ENCODE data around the gene SMOC1.

The SMOC1 gene

GRCh38 chr14:69880893-69881292, 1.7 kb downstream of the SMOC1 start:
- Histone ChIP-seq H3K9ac (ENCODE audit: low read depth, low read length) (no peak overlapping the region), H3K9me3 (ENCODE audit: control insufficient read depth, insufficient read depth, low read length) (no peaks in the 10 kb centered on the region), H3K4me1 (ENCODE audit: control insufficient read depth, insufficient read depth, low read length) (no peaks in the 10 kb centered on the region), H3K27me3 (ENCODE audit: control insufficient read depth, insufficient read depth, low read length) (peaks cover 40% of the 10 kb centered on the region), H3K36me3 (ENCODE audit: control insufficient read depth, insufficient read depth, low read length) (no peaks in the 10 kb centered on the region), H3K4me3 (ENCODE audit: low read depth, low read length) (no peak overlapping the region), H3K27ac (ENCODE audit: low read depth, low read length) (no peak overlapping the region)

GRCh38 chr14:69882116-69882864, 3.1 kb downstream of the SMOC1 start:
- no peak overlapping the region for H3K9ac ChIP-seq (ENCODE audit: low read depth, low read length)
- no peak overlapping the region for H3K4me3 ChIP-seq (ENCODE audit: low read depth, low read length)
- peaks cover 40% of the 10 kb centered on the region for H3K27me3 ChIP-seq (ENCODE audit: control insufficient read depth, insufficient read depth, low read length)
- no peaks in the 10 kb centered on the region for H3K4me1 ChIP-seq (ENCODE audit: control insufficient read depth, insufficient read depth, low read length)
- no peaks in the 10 kb centered on the region for H3K9me3 ChIP-seq (ENCODE audit: control insufficient read depth, insufficient read depth, low read length)
- H3K27ac ChIP-seq (ENCODE audit: low read depth, low read length): no peak overlapping the region
- no peaks in the 10 kb centered on the region for H3K36me3 ChIP-seq (ENCODE audit: control insufficient read depth, insufficient read depth, low read length)

- Histone ChIP-seq H3K36me3 (ENCODE audit: control insufficient read depth, insufficient read depth, low read length) (no peaks in the 10 kb centered on the region), H3K4me3 (ENCODE audit: low read depth, low read length) (no peak overlapping the region), H3K27ac (ENCODE audit: low read depth, low read length) (no peak overlapping the region), H3K27me3 (ENCODE audit: control insufficient read depth, insufficient read depth, low read length) (peaks cover 37% of the 10 kb centered on the region), H3K9me3 (ENCODE audit: control insufficient read depth, insufficient read depth, low read length) (no peaks in the 10 kb centered on the region), H3K4me1 (ENCODE audit: control insufficient read depth, insufficient read depth, low read length) (no peaks in the 10 kb centered on the region), H3K9ac (ENCODE audit: low read depth, low read length) (no peak overlapping the region)
Observed at GRCh38 chr14:69882915-69883314, 3.7 kb downstream of the SMOC1 start.

GRCh38 chr14:69886453-69887242, 7.4 kb downstream of the SMOC1 start:
- no peak overlapping the region for H3K9ac ChIP-seq (ENCODE audit: low read depth, low read length)
- H3K4me1 ChIP-seq (ENCODE audit: control insufficient read depth, insufficient read depth, low read length): no peaks in the 10 kb centered on the region
- no peaks in the 10 kb centered on the region for H3K36me3 ChIP-seq (ENCODE audit: control insufficient read depth, insufficient read depth, low read length)
- no peak overlapping the region for H3K27ac ChIP-seq (ENCODE audit: low read depth, low read length)
- H3K27me3 ChIP-seq (ENCODE audit: control insufficient read depth, insufficient read depth, low read length): peaks cover 2% of the 10 kb centered on the region
- H3K9me3 ChIP-seq (ENCODE audit: control insufficient read depth, insufficient read depth, low read length): no peaks in the 10 kb centered on the region; the same call in 1 of the 2 replicates
- no peak overlapping the region for H3K4me3 ChIP-seq (ENCODE audit: low read depth, low read length)

- Histone ChIP-seq H3K4me1 (ENCODE audit: control insufficient read depth, insufficient read depth, low read length) (no peaks in the 10 kb centered on the region), H3K4me3 (ENCODE audit: low read depth, low read length) (no peak overlapping the region), H3K9ac (ENCODE audit: low read depth, low read length) (no peak overlapping the region), H3K36me3 (ENCODE audit: control insufficient read depth, insufficient read depth, low read length) (no peaks in the 10 kb centered on the region), H3K27ac (ENCODE audit: low read depth, low read length) (no peak overlapping the region), H3K27me3 (ENCODE audit: control insufficient read depth, insufficient read depth, low read length) (no peaks in the 10 kb centered on the region), H3K9me3 (ENCODE audit: control insufficient read depth, insufficient read depth, low read length) (no peaks in the 10 kb centered on the region; the same call in 1 of the 2 replicates)
Observed at GRCh38 chr14:69887740-69888657, 8.8 kb downstream of the SMOC1 start.

GRCh38 chr14:69891422-69891821, 12.2 kb downstream of the SMOC1 start:
- no peaks in the 10 kb centered on the region for H3K36me3 ChIP-seq (ENCODE audit: control insufficient read depth, insufficient read depth, low read length)
- no peak overlapping the region for H3K9ac ChIP-seq (ENCODE audit: low read depth, low read length)
- no peaks in the 10 kb centered on the region for H3K27me3 ChIP-seq (ENCODE audit: control insufficient read depth, insufficient read depth, low read length)
- H3K4me3 ChIP-seq (ENCODE audit: low read depth, low read length): no peak overlapping the region
- H3K4me1 ChIP-seq (ENCODE audit: control insufficient read depth, insufficient read depth, low read length): no peaks in the 10 kb centered on the region
- H3K9me3 ChIP-seq (ENCODE audit: control insufficient read depth, insufficient read depth, low read length): no peaks in the 10 kb centered on the region; the same call in 1 of the 2 replicates
- H3K27ac ChIP-seq (ENCODE audit: low read depth, low read length): no peak overlapping the region

- Histone ChIP-seq H3K27me3 (ENCODE audit: control insufficient read depth, insufficient read depth, low read length) (no peaks in the 10 kb centered on the region), H3K9me3 (ENCODE audit: control insufficient read depth, insufficient read depth, low read length) (0 out of 2 replicates have a peak, but pooled peaks cover 3% of the 10 kb centered on the region), H3K27ac (ENCODE audit: low read depth, low read length) (no peak overlapping the region), H3K9ac (ENCODE audit: low read depth, low read length) (no peak overlapping the region), H3K36me3 (ENCODE audit: control insufficient read depth, insufficient read depth, low read length) (no peaks in the 10 kb centered on the region), H3K4me1 (ENCODE audit: control insufficient read depth, insufficient read depth, low read length) (no peaks in the 10 kb centered on the region), H3K4me3 (ENCODE audit: low read depth, low read length) (no peak overlapping the region)
Observed at GRCh38 chr14:69895109-69895508, 15.9 kb downstream of the SMOC1 start.

- no peak overlapping the region for H3K27ac ChIP-seq (ENCODE audit: low read depth, low read length)
- H3K9me3 ChIP-seq (ENCODE audit: control insufficient read depth, insufficient read depth, low read length): 0 out of 2 replicates have a peak, but pooled peaks cover 3% of the 10 kb centered on the region
- H3K27me3 ChIP-seq (ENCODE audit: control insufficient read depth, insufficient read depth, low read length): no peaks in the 10 kb centered on the region
- no peaks in the 10 kb centered on the region for H3K4me1 ChIP-seq (ENCODE audit: control insufficient read depth, insufficient read depth, low read length)
- no peak overlapping the region for H3K9ac ChIP-seq (ENCODE audit: low read depth, low read length)
- H3K4me3 ChIP-seq (ENCODE audit: low read depth, low read length): no peak overlapping the region
- H3K36me3 ChIP-seq (ENCODE audit: control insufficient read depth, insufficient read depth, low read length): no peaks in the 10 kb centered on the region
Observed at GRCh38 chr14:69896080-69896479, 16.9 kb downstream of the SMOC1 start.

GRCh38 chr14:69896972-69897371, 17.8 kb downstream of the SMOC1 start:
- no peaks in the 10 kb centered on the region for H3K36me3 ChIP-seq (ENCODE audit: control insufficient read depth, insufficient read depth, low read length)
- H3K27me3 ChIP-seq (ENCODE audit: control insufficient read depth, insufficient read depth, low read length): no peaks in the 10 kb centered on the region
- H3K9me3 ChIP-seq (ENCODE audit: control insufficient read depth, insufficient read depth, low read length): 0 out of 2 replicates have a peak, but pooled peaks cover 3% of the 10 kb centered on the region
- no peak overlapping the region for H3K9ac ChIP-seq (ENCODE audit: low read depth, low read length)
- H3K27ac ChIP-seq (ENCODE audit: low read depth, low read length): no peak overlapping the region
- no peak overlapping the region for H3K4me3 ChIP-seq (ENCODE audit: low read depth, low read length)
- no peaks in the 10 kb centered on the region for H3K4me1 ChIP-seq (ENCODE audit: control insufficient read depth, insufficient read depth, low read length)

GRCh38 chr14:69900603-69901002, 21.4 kb downstream of the SMOC1 start:
- no peak overlapping the region for H3K4me3 ChIP-seq (ENCODE audit: low read depth, low read length)
- H3K4me1 ChIP-seq (ENCODE audit: control insufficient read depth, insufficient read depth, low read length): no peaks in the 10 kb centered on the region
- H3K36me3 ChIP-seq (ENCODE audit: control insufficient read depth, insufficient read depth, low read length): no peaks in the 10 kb centered on the region
- H3K27ac ChIP-seq (ENCODE audit: low read depth, low read length): no peak overlapping the region
- H3K27me3 ChIP-seq (ENCODE audit: control insufficient read depth, insufficient read depth, low read length): no peaks in the 10 kb centered on the region
- no peak overlapping the region for H3K9ac ChIP-seq (ENCODE audit: low read depth, low read length)
- H3K9me3 ChIP-seq (ENCODE audit: control insufficient read depth, insufficient read depth, low read length): 0 out of 2 replicates have a peak, but pooled peaks cover 5% of the 10 kb centered on the region

All from HUES48 (cell line).